ENCODE results near the gene PRKAR1B. TPM values are rescaled to one million over a fixed set of nuclear protein-coding genes. Genes with fewer than 3 reads are reported as not detected.

The PRKAR1B gene
- total RNA-seq, 1 experiment from 2014 or later = 51.7 TPM

- H3K36me3 ChIP-seq (ENCODE audit: low read depth) = 0 out of 2 replicates have a peak, but pooled peaks cover 3% of the 10 kb centered on the region
- no peaks in the 10 kb centered on the region for H3K9me2 ChIP-seq (ENCODE audit: insufficient read depth)
- POLR2A ChIA-PET (ENCODE audit: unreplicated experiment) = no interaction called here
- H3K27me3 ChIP-seq (ENCODE audit: insufficient read depth, low read depth) = no peaks in the 10 kb centered on the region
- no peaks in the 10 kb centered on the region for H3F3A ChIP-seq (ENCODE audit: insufficient read depth, low read depth)
- no peak overlapping the region for H3K4me2 ChIP-seq
- H3K27ac ChIP-seq = no peak overlapping the region
- H3K9me3 ChIP-seq (ENCODE audit: insufficient read depth, low read depth) = no peaks in the 10 kb centered on the region
- DNase-seq = no peak
- H3K79me2 ChIP-seq (ENCODE audit: low read depth) = no peaks in the 10 kb centered on the region
- no peak overlapping the region for H2AFZ ChIP-seq
- intact Hi-C loops (cut with micrococcal nuclease; ENCODE audit: unreplicated experiment) = no loop called here
- TF ChIP-seq CTCF (conservative IDR thresholded peaks at IDR 0.05) (no peak), EZH2 (IDR thresholded peaks at IDR 0.05; ENCODE audit: low read depth) (no peak)
- CTCF ChIA-PET = no interaction called here
- BruUV-seq (replicated peaks) = no TSS peak
- no peak overlapping the region for H3K4me3 ChIP-seq
- no peaks in the 10 kb centered on the region for H3K4me1 ChIP-seq (replicated peaks; ENCODE audit: insufficient read depth)
- 0 out of 2 replicates have a peak, but pooled peaks cover 7% of the 10 kb centered on the region for H4K20me1 ChIP-seq (ENCODE audit: insufficient read depth)
Observed at GRCh38 chr7:597348-598178, 129.5 kb downstream of the PRKAR1B start.

- Histone ChIP-seq H3F3A (ENCODE audit: insufficient read depth, low read depth) (no peaks in the 10 kb centered on the region), H3K36me3 (ENCODE audit: low read depth) (0 out of 2 replicates have a peak, but pooled peaks cover 3% of the 10 kb centered on the region), H3K9me2 (ENCODE audit: insufficient read depth) (no peaks in the 10 kb centered on the region), H3K4me1 (replicated peaks; ENCODE audit: insufficient read depth) (no peaks in the 10 kb centered on the region), H3K4me3 (no peak overlapping the region), H3K4me2 (no peak overlapping the region), H3K27me3 (ENCODE audit: insufficient read depth, low read depth) (no peaks in the 10 kb centered on the region), H3K9me3 (ENCODE audit: insufficient read depth, low read depth) (no peaks in the 10 kb centered on the region), H4K20me1 (ENCODE audit: insufficient read depth) (0 out of 2 replicates have a peak, but pooled peaks cover 7% of the 10 kb centered on the region), H2AFZ (no peak overlapping the region), H3K27ac (no peak overlapping the region), H3K79me2 (ENCODE audit: low read depth) (no peaks in the 10 kb centered on the region)
- ChIA-PET POLR2A (ENCODE audit: unreplicated experiment) (no interaction called here), CTCF (no interaction called here)
- TF ChIP-seq EZH2 (IDR thresholded peaks at IDR 0.05; ENCODE audit: low read depth) = no peak
- TF ChIP-seq CTCF (conservative IDR thresholded peaks at IDR 0.05) = no peak
- intact Hi-C loops (cut with micrococcal nuclease; ENCODE audit: unreplicated experiment) = no loop called here
- no peak for DNase-seq
- no TSS peak for BruUV-seq (replicated peaks)
Observed at GRCh38 chr7:596819-597182, 130.3 kb downstream of the PRKAR1B start.

GRCh38 chr7:596071-596818 lies 130.8 kb downstream of the PRKAR1B start:
- CTCF ChIA-PET = no interaction called here

More at GRCh38 chr7:596071-596818, 130.8 kb downstream of the PRKAR1B start:
- no peaks in the 10 kb centered on the region for H3K27me3 ChIP-seq (ENCODE audit: insufficient read depth, low read depth)
- no peak overlapping the region for H2AFZ ChIP-seq
- H3K9me3 ChIP-seq (ENCODE audit: insufficient read depth, low read depth) = no peaks in the 10 kb centered on the region
- 0 out of 2 replicates have a peak, but pooled peaks cover 7% of the 10 kb centered on the region for H4K20me1 ChIP-seq (ENCODE audit: insufficient read depth)
- no peaks in the 10 kb centered on the region for H3K9me2 ChIP-seq (ENCODE audit: insufficient read depth)
- no peak for DNase-seq
- intact Hi-C loops (cut with micrococcal nuclease; ENCODE audit: unreplicated experiment) = no loop called here
- BruUV-seq (replicated peaks) = no TSS peak
- no peaks in the 10 kb centered on the region for H3F3A ChIP-seq (ENCODE audit: insufficient read depth, low read depth)
- H3K4me3 ChIP-seq = no peak overlapping the region
- H3K4me1 ChIP-seq (replicated peaks; ENCODE audit: insufficient read depth) = no peaks in the 10 kb centered on the region
- no peaks in the 10 kb centered on the region for H3K79me2 ChIP-seq (ENCODE audit: low read depth)
- TF ChIP-seq EZH2 (IDR thresholded peaks at IDR 0.05; ENCODE audit: low read depth) (no peak), CTCF (conservative IDR thresholded peaks at IDR 0.05) (no peak)
- POLR2A ChIA-PET (ENCODE audit: unreplicated experiment) = no interaction called here
- no peak overlapping the region for H3K27ac ChIP-seq
- H3K36me3 ChIP-seq (ENCODE audit: low read depth) = 0 out of 2 replicates have a peak, but pooled peaks cover 3% of the 10 kb centered on the region
- H3K4me2 ChIP-seq = no peak overlapping the region

All from PC-9 (cell line).